ENCODE data around the gene HACE1.

HACE1 gene

DNA sequence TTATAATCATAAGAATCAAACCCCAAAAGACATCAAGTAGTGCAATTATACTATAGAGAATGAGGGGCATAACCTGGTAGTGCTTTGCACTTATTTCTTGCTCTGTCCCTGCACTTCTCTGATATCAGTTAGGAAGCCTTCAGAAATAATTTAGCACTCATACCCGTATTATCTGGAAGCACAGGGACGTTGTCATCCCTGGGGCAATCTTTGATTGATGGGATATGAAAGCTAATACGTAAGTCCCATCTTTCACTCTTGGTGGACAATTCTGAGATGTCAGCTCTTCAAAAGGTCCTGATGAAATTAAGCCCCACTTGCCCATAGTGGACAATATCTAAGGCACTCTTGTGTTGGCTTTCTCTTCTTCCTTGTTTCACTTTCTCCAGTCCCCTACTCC, 144.9 kb downstream of the HACE1 start (continued):
- TF ChIP-seq SCRT1 (tag by site-specific recombination; IDR thresholded peaks at IDR 0.05; ENCODE audit: borderline replicate concordance) = no peak
- TF ChIP-seq ZNF658 (tag by site-specific recombination; IDR thresholded peaks at IDR 0.05) = no peak
- TF ChIP-seq ZNF558 (tag by site-specific recombination; IDR thresholded peaks at IDR 0.05) = no peak

DNA sequence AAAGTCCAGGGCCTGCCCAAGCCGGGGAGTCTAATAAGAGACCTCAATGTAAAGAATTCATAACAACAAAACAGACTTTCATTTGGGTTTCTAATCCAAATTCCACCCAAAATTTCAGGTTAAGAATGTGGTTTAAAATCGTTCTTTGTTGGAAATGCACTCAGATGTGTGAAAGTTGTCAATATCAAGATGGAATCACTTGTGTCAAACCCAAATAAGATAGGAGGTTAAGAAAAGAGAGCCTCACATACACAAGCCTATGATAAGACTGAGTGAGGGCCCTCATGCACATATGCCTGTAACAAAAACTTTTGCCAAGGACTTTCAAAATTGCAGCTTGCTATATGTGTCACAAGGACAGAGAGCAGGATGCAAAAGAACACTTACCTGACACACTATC, 145.7 kb downstream of the HACE1 start:
- TF ChIP-seq ZNF544 (tag by site-specific recombination; IDR thresholded peaks at IDR 0.05) = no peak
- no peak for TF ChIP-seq ZBTB1 (tag by site-specific recombination; IDR thresholded peaks at IDR 0.05)
- TF ChIP-seq, protein P1, sequence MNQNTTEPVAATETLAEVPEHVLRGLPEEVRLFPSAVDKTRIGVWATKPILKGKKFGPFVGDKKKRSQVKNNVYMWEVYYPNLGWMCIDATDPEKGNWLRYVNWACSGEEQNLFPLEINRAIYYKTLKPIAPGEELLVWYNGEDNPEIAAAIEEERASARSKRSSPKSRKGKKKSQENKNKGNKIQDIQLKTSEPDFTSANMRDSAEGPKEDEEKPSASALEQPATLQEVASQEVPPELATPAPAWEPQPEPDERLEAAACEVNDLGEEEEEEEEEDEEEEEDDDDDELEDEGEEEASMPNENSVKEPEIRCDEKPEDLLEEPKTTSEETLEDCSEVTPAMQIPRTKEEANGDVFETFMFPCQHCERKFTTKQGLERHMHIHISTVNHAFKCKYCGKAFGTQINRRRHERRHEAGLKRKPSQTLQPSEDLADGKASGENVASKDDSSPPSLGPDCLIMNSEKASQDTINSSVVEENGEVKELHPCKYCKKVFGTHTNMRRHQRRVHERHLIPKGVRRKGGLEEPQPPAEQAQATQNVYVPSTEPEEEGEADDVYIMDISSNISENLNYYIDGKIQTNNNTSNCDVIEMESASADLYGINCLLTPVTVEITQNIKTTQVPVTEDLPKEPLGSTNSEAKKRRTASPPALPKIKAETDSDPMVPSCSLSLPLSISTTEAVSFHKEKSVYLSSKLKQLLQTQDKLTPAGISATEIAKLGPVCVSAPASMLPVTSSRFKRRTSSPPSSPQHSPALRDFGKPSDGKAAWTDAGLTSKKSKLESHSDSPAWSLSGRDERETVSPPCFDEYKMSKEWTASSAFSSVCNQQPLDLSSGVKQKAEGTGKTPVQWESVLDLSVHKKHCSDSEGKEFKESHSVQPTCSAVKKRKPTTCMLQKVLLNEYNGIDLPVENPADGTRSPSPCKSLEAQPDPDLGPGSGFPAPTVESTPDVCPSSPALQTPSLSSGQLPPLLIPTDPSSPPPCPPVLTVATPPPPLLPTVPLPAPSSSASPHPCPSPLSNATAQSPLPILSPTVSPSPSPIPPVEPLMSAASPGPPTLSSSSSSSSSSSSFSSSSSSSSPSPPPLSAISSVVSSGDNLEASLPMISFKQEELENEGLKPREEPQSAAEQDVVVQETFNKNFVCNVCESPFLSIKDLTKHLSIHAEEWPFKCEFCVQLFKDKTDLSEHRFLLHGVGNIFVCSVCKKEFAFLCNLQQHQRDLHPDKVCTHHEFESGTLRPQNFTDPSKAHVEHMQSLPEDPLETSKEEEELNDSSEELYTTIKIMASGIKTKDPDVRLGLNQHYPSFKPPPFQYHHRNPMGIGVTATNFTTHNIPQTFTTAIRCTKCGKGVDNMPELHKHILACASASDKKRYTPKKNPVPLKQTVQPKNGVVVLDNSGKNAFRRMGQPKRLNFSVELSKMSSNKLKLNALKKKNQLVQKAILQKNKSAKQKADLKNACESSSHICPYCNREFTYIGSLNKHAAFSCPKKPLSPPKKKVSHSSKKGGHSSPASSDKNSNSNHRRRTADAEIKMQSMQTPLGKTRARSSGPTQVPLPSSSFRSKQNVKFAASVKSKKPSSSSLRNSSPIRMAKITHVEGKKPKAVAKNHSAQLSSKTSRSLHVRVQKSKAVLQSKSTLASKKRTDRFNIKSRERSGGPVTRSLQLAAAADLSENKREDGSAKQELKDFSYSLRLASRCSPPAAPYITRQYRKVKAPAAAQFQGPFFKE (tag by site-specific recombination; IDR thresholded peaks at IDR 0.05; ENCODE audit: borderline replicate concordance) = no peak
- no peak for TF ChIP-seq ZNF404 (tag by site-specific recombination; IDR thresholded peaks at IDR 0.05)
- TF ChIP-seq KLF16 (tag by site-specific recombination; IDR thresholded peaks at IDR 0.05) = no peak
- TF ChIP-seq ZNF660 (tag by site-specific recombination; IDR thresholded peaks at IDR 0.05) = no peak
- TF ChIP-seq ZNF48 (tag by site-specific recombination; IDR thresholded peaks at IDR 0.05) = no peak
- no peak for TF ChIP-seq ZNF169 (tag by site-specific recombination; IDR thresholded peaks at IDR 0.05)
- TF ChIP-seq YY1 (tag by site-specific recombination; IDR thresholded peaks at IDR 0.05) = no peak
- no peak for TF ChIP-seq MEIS1 (CRISPR knock-in tag; IDR thresholded peaks at IDR 0.05; ENCODE audit: borderline replicate concordance)
- no peak for TF ChIP-seq HOXA7 (CRISPR knock-in tag; IDR thresholded peaks at IDR 0.05; ENCODE audit: borderline replicate concordance)
- CTCF ChIA-PET = interaction anchor here (1.9 kb wide), 1 partner anchor 29 kb away, joined by 7 read pairs; no protein-coding TSS in a partner anchor
- POLR2A ChIA-PET = no interaction called here
- no peaks in the 10 kb centered on the region for H3K9me3 ChIP-seq (ENCODE audit: control insufficient read depth, insufficient read depth, low read depth, low read length)
- H3K36me3 ChIP-seq (ENCODE audit: control insufficient read depth in 2 of 2, insufficient read depth in 1 of 2, low read length in 2 of 2) = no peaks in the 10 kb centered on the region
- no peaks in the 10 kb centered on the region for H3K4me1 ChIP-seq (ENCODE audit: control insufficient read depth, insufficient read depth, low read length)
- no peak overlapping the region for H3K4me3 ChIP-seq (ENCODE audit: low read depth, low read length)
- no peak overlapping the region for H3K27ac ChIP-seq (ENCODE audit: extremely low read depth, low read depth, low read length)

GRCh38 chr6:104711371-104711770, 148.3 kb downstream of the HACE1 start:
- H3K27ac ChIP-seq (ENCODE audit: extremely low read depth, low read depth, low read length) = no peak overlapping the region
- POLR2A ChIA-PET = no interaction called here
- CTCF ChIA-PET = no interaction called here
- TF ChIP-seq, protein P2, sequence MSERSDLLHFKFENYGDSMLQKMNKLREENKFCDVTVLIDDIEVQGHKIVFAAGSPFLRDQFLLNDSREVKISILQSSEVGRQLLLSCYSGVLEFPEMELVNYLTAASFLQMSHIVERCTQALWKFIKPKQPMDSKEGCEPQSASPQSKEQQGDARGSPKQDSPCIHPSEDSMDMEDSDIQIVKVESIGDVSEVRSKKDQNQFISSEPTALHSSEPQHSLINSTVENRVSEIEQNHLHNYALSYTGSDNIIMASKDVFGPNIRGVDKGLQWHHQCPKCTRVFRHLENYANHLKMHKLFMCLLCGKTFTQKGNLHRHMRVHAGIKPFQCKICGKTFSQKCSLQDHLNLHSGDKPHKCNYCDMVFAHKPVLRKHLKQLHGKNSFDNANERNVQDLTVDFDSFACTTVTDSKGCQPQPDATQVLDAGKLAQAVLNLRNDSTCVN (tag by site-specific recombination; optimal IDR thresholded peaks at IDR 0.05) = no peak
- TF ChIP-seq TRIM28 (IDR thresholded peaks at IDR 0.05; ENCODE audit: borderline replicate concordance, low read length) (peak; percentile 92), ZNF24 (tag by site-specific recombination; IDR thresholded peaks at IDR 0.05) (peak; percentile 73; the same call in 1 of the 2 replicates), ZNF629 (tag by site-specific recombination; IDR thresholded peaks at IDR 0.05) (peak; percentile 75), SALL2 (tag by site-specific recombination; IDR thresholded peaks at IDR 0.05; ENCODE audit: borderline replicate concordance) (no peak), ZEB2 (tag by site-specific recombination; IDR thresholded peaks at IDR 0.05) (peak; percentile 88), SCRT2 (tag by site-specific recombination; IDR thresholded peaks at IDR 0.05) (peak; percentile 66), EGR2 (tag by site-specific recombination; IDR thresholded peaks at IDR 0.05; ENCODE audit: low read depth) (no peak), ZNF335 (tag by site-specific recombination; conservative IDR thresholded peaks at IDR 0.05) (no peak), OSR2 (tag by site-specific recombination; IDR thresholded peaks at IDR 0.05) (peak; percentile 34), ZNF366 (tag by site-specific recombination; conservative IDR thresholded peaks at IDR 0.05) (peak; percentile 67)
- TF ChIP-seq, protein P3, sequence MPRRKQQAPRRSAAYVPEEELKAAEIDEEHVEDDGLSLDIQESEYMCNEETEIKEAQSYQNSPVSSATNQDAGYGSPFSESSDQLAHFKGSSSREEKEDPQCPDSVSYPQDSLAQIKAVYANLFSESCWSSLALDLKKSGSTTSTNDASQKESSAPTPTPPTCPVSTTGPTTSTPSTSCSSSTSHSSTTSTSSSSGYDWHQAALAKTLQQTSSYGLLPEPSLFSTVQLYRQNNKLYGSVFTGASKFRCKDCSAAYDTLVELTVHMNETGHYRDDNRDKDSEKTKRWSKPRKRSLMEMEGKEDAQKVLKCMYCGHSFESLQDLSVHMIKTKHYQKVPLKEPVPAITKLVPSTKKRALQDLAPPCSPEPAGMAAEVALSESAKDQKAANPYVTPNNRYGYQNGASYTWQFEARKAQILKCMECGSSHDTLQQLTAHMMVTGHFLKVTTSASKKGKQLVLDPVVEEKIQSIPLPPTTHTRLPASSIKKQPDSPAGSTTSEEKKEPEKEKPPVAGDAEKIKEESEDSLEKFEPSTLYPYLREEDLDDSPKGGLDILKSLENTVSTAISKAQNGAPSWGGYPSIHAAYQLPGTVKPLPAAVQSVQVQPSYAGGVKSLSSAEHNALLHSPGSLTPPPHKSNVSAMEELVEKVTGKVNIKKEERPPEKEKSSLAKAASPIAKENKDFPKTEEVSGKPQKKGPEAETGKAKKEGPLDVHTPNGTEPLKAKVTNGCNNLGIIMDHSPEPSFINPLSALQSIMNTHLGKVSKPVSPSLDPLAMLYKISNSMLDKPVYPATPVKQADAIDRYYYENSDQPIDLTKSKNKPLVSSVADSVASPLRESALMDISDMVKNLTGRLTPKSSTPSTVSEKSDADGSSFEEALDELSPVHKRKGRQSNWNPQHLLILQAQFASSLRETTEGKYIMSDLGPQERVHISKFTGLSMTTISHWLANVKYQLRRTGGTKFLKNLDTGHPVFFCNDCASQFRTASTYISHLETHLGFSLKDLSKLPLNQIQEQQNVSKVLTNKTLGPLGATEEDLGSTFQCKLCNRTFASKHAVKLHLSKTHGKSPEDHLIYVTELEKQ (tag by site-specific recombination; IDR thresholded peaks at IDR 0.05; ENCODE audit: borderline replicate concordance) = peak; percentile 51; the same call in 1 of the 2 replicates

More at GRCh38 chr6:104711371-104711770, 148.3 kb downstream of the HACE1 start:
- H3K9me3 ChIP-seq (ENCODE audit: control insufficient read depth, insufficient read depth, low read depth, low read length) = no peaks in the 10 kb centered on the region
- H3K36me3 ChIP-seq (ENCODE audit: control insufficient read depth in 2 of 2, insufficient read depth in 1 of 2, low read length in 2 of 2) = no peaks in the 10 kb centered on the region
- no peaks in the 10 kb centered on the region for H3K4me1 ChIP-seq (ENCODE audit: control insufficient read depth, insufficient read depth, low read length)
- no peak overlapping the region for H3K4me3 ChIP-seq (ENCODE audit: low read depth, low read length)
